Dedifferentiated amniotic fluid mesenchymal stem cell (primary cell): Measurements from ENCODE around the gene KANSL3.
"Not testable (repeated sequence)": the region's sequence is repeated elsewhere in the genome, so short reads cannot be mapped to it uniquely, and the experiment has no call there.

Source experiments
- DNase-seq: peaks from one replicate; pipeline ENCODE4 v3.0.0-alpha.2; 2016; ENCODE audit errors: extremely low spot score

Gene KANSL3

GRCh38 chr2:96557421-96557820 is 80.7 kb downstream of the KANSL3 start:
- not testable (repeated sequence) for DNase-seq

GRCh38 chr2:96556441-96557330 is 81.4 kb downstream of the KANSL3 start:
- no peak for DNase-seq

- no peak for DNase-seq
Observed at GRCh38 chr2:96555146-96555610, 82.9 kb downstream of the KANSL3 start.

- no peak for DNase-seq
Observed at GRCh38 chr2:96554293-96555145, 83.6 kb downstream of the KANSL3 start.

GRCh38 chr2:96553957-96554292 is 84.2 kb downstream of the KANSL3 start:
- DNase-seq, result not testable (repeated sequence)

GRCh38 chr2:96553176-96553956 is 84.7 kb downstream of the KANSL3 start:
- DNase-seq, result no peak

- DNase-seq, result no peak
Observed at GRCh38 chr2:96552315-96553175, 85.6 kb downstream of the KANSL3 start.

GRCh38 chr2:96551605-96552314 is 86.4 kb downstream of the KANSL3 start:
- no peak for DNase-seq

GRCh38 chr2:96550787-96551604 is 87.1 kb downstream of the KANSL3 start:
- no peak for DNase-seq

GRCh38 chr2:96549967-96550786 is 87.9 kb downstream of the KANSL3 start:
- DNase-seq, result no peak

- DNase-seq, result no peak
Observed at GRCh38 chr2:96549466-96549785, 88.7 kb downstream of the KANSL3 start.

- DNase-seq, result no peak
Observed at GRCh38 chr2:96548558-96549465, 89.3 kb downstream of the KANSL3 start.

GRCh38 chr2:96547731-96548171 is 90.4 kb downstream of the KANSL3 start:
- peak; percentile 72 for DNase-seq

- no peak for DNase-seq
Observed at GRCh38 chr2:96547203-96547641, 90.9 kb downstream of the KANSL3 start.

- no peak for DNase-seq
Observed at GRCh38 chr2:96546797-96547196, 91.3 kb downstream of the KANSL3 start.

GRCh38 chr2:96546321-96546720 is 91.8 kb downstream of the KANSL3 start:
- DNase-seq, result no peak
